NB4 (cell line): ENCODE measurements around the gene PTCD2.

Source experiments
- TF ChIP-seq, protein P1 (sequence below): IDR thresholded peaks from one replicate; pipeline ENCODE4 v1.5.1; 2012; ENCODE audit warnings: low read depth, low read length
- TF ChIP-seq, protein P2 (sequence below): IDR thresholded peaks from 2 replicates; pipeline ENCODE4 v1.6.1; 2011; ENCODE audit warnings: low read depth, low read length

DNA sequence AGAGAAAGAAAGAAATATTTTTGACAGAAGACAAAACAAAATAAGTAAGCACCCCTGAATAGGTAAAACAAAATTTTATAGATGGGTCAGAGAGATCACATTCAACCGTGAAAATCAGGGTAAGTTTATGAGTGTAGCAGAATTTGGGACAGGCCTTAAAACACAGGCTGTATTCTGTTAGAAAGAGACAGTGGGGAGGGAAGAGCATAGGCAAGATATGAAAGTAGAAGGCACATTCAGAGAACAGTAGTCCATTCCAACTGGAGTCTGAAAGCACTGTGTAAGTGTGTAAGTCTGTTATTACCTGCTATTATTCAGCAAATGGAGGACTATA is 38.8 kb upstream of the PTCD2 start:
- TF ChIP-seq, protein P1, sequence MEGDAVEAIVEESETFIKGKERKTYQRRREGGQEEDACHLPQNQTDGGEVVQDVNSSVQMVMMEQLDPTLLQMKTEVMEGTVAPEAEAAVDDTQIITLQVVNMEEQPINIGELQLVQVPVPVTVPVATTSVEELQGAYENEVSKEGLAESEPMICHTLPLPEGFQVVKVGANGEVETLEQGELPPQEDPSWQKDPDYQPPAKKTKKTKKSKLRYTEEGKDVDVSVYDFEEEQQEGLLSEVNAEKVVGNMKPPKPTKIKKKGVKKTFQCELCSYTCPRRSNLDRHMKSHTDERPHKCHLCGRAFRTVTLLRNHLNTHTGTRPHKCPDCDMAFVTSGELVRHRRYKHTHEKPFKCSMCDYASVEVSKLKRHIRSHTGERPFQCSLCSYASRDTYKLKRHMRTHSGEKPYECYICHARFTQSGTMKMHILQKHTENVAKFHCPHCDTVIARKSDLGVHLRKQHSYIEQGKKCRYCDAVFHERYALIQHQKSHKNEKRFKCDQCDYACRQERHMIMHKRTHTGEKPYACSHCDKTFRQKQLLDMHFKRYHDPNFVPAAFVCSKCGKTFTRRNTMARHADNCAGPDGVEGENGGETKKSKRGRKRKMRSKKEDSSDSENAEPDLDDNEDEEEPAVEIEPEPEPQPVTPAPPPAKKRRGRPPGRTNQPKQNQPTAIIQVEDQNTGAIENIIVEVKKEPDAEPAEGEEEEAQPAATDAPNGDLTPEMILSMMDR, result no peak
- TF ChIP-seq, protein P2, sequence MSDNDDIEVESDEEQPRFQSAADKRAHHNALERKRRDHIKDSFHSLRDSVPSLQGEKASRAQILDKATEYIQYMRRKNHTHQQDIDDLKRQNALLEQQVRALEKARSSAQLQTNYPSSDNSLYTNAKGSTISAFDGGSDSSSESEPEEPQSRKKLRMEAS, result no peak
